HG02973 (cell line): Measurements from ENCODE around the gene MAP3K2.
"Not testable (repeated sequence)": the region's sequence is repeated elsewhere in the genome, so short reads cannot be mapped to it uniquely, and the experiment has no call there.

Experiments
- ATAC-seq: cut with Tn5 transposase; IDR thresholded peaks from one replicate; pipeline ENCODE4 v1.9.1; 2021; ENCODE audit warnings: moderate library complexity; ENCODE audit not compliant: unreplicated experiment

Gene MAP3K2

DNA sequence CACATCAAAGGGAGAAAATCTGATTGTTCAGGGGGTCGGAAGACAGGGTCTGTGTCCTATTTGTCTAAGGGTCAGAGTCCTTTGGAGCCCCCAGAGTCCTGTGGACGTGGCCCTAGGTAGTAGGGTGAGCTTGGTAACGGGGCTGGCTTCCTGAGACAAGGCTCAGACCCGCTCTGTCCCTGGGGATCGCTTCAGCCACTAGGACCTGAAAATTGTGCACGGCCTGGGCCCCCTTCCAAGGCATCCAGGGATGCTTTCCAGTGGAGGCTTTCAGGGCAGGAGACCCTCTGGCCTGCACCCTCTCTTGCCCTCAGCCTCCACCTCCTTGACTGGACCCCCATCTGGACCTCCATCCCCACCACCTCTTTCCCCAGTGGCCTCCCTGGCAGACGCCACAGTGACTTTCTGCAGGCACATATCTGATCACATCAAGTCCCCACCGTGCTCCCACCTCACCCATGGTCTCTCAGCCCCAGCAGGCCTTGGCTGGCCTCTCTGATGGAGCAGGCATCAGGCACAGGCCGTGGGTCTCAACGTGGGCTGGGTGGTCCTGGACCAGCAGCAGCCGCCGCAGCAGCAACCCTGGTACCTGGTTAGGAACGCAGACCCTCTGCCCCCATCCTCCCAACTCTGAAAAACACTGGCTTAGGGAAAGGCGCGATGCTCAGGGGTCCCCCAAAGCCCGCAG, 34.2 kb upstream of the MAP3K2 start:
- ATAC-seq, result no peak

GRCh38 chr2:127421116-127421800, 33.5 kb upstream of the MAP3K2 start:
- no peak for ATAC-seq

DNA sequence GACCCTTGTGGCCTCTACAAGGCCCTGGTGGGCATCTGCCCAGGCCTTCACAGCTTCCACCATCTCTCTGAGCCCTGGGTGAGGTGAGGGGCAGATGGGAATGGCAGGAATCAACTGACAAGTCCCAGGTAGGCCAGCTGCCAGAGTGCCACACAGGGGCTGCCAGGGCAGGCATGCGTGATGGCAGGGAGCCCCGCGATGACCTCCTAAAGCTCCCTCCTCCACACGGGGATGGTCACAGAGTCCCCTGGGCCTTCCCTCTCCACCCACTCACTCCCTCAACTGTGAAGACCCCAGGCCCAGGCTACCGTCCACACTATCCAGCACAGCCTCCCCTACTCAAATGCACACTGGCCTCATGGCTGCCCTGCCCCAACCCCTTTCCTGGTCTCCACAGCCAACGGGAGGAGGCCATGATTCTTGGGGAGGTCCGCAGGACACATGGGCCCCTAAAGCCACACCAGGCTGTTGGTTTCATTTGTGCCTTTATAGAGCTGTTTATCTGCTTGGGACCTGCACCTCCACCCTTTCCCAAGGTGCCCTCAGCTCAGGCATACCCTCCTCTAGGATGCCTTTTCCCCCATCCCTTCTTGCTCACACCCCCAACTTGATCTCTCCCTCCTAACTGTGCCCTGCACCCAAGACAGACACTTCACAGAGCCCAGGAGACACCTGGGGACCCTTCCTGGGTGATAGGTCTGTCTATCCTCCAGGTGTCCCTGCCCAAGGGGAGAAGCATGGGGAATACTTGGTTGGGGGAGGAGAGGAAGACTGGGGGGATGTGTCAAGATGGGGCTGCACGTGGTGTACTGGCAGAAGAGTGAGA, 32.5 kb upstream of the MAP3K2 start:
- ATAC-seq, result no peak

DNA sequence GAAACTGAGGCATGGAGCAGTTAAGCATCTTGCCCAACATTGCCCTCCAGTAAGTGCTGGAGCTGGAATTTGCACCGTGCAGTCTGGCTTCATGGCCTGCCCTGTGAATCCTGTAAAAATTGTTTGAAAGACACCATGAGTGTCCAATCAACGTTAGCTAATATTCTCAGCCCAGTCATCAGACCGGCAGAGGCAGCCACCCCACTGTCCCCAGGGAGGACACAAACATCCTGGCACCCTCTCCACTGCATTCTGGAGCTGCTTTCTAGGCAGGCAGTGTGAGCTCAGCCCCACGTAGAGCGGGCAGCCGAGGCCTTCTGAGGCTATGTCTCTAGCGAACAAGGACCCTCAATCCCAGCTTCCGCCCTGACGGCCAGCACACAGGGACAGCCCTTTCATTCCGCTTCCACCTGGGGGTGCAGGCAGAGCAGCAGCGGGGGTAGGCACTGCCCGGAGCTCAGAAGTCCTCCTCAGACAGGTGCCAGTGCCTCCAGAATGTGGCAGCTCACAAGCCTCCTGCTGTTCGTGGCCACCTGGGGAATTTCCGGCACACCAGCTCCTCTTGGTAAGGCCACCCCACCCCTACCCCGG, 31.8 kb upstream of the MAP3K2 start:
- no peak for ATAC-seq

GRCh38 chr2:127419112-127419430, 31.3 kb upstream of the MAP3K2 start:
- no peak for ATAC-seq

DNA sequence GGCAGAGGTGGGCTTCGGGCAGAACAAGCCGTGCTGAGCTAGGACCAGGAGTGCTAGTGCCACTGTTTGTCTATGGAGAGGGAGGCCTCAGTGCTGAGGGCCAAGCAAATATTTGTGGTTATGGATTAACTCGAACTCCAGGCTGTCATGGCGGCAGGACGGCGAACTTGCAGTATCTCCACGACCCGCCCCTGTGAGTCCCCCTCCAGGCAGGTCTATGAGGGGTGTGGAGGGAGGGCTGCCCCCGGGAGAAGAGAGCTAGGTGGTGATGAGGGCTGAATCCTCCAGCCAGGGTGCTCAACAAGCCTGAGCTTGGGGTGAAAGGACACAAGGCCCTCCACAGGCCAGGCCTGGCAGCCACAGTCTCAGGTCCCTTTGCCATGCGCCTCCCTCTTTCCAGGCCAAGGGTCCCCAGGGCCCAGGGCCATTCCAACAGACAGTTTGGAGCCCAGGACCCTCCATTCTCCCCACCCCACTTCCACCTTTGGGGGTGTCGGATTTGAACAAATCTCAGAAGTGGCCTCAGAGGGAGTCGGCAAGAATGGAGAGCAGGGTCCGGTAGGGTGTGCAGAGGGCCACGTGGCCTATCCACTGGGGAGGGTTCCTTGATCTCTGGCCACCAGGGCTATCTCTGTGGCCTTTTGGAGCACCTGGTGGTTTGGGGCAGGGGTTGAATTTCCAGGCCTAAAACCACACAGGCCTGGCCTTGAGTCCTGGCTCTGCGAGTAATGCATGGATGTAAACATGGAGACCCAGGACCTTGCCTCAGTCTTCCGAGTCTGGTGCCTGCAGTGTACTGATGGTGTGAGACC, 30.7 kb upstream of the MAP3K2 start, which contains the start of gene PROC:
Gene PROC (plus strand): TSS at position 128 of the 812 bp plus-strand sequence. CDS start 1,516 bp downstream, outside the sequence.
- no peak for ATAC-seq

- no peak for ATAC-seq
Observed at GRCh38 chr2:127417406-127417805, 29.6 kb upstream of the MAP3K2 start.

GRCh38 chr2:127416506-127417001, 28.8 kb upstream of the MAP3K2 start:
- no peak for ATAC-seq

DNA sequence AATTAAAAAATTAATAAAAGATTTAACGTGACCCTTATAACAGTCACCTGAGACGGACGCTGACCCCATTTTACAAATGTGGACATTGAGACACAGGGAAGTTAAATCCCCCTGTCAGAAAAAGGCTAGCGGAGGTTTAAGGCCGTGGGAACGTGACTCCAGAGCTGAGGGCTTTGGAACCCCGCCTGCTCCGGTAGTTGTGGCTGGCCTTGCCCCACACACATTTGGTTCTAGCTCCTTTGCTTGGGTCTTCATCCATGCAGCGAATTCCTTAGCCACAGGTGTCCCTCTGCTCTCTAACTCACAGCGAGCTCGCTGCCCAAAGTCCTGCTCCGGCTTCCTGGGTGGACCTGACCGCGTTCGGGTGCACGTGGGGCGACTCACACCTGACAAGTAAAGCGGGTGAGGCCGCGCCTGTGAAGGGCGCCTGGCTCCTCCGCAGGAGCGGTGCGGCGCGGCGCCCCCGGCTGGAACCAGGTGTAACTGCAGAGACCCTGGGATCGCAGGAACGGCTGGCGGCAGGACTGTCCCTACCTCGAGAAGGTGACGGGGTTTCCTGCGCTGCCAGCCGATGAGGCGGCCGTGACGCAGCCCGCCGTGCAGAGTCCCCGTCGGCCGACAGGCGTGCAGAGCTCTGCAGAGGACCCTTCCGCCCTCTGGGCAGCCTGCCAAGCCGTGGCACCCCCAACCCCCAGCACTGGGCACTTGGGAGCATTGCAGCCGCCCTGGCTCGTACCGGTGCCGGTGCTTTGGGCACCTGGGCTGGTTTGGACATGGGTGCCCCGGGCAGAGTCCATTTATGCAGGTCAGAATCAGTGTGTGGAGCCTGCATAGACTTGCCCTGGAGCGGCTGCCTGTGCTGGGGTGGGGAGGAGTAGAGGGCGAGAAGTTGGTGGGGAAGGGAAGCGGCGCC, 28.1 kb upstream of the MAP3K2 start:
- ATAC-seq, result peak; percentile 73

- no peak for ATAC-seq
Observed at GRCh38 chr2:127414638-127415592, 27.1 kb upstream of the MAP3K2 start.

DNA sequence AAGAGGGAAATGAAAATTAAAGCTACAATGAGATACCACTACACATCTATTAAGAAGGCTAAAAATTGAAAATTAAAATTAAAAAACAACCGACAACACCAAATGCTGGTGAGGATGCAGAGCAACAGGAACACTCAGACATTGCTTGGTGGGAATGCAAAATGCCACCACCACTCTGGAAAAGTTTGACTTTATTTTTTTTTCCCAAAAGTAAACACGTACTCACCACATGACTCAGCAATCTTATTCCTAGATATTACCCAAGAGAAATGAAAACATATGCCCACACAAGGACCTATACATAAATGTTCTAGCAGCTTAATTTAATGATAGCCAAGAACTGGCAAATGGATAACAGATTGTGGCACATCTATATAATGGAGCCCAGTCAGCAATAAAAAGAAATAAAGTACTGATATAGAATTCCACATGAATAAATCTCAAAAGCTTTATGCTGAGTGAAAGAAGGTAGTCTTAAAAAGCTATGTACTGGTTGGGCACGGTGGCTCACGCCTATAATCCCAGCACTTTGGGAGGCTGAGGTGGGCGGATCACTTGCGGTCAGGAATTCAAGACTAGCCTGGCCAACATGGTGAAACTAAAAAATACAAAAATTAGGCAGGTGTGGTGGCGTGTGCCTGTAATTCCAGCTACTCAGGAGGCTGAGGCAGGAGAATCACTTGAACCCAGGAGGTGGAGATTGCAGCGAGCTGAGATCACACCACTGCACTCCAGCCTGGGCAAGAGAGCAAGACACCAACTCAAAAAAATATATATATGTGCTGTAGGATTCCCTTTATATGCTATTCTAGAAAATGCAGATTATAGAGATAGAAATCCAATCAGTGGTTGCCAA, 26.2 kb upstream of the MAP3K2 start:
- ATAC-seq, result no peak

GRCh38 chr2:127413200-127413599, 25.4 kb upstream of the MAP3K2 start:
- no peak for ATAC-seq

DNA sequence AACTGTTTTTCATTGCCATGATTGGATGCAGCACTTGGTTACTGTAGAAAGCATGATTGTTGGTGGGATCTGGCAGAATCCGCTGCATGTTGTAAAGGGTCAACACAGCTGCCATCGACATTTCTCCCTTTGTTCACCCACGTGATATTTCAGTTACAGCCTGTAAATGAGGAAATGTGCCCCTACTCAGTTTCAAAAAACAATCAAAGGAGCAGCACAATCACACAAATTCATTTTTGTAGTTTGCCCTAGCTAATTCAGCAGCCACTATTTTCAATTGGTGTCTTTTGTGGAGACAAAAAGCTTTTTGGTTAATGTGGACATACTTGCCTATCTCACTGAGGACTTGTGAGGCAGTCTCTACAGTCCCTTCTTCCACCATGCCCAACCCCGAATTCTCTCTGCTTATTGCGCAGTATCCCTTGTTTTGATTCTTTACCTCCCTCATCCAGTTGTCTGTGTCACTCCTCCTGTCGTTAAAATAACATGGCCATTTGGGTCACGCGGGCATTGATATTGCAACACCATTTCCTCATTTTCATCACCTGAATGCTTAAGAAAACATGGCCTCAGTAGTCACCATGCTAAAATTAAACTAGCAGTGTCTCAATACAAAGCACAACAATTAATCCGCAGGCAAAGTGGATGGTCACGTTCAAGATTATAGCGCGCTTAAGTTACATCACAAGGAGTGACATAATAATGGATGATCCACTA, 24.0 kb upstream of the MAP3K2 start:
- ATAC-seq, result no peak

DNA sequence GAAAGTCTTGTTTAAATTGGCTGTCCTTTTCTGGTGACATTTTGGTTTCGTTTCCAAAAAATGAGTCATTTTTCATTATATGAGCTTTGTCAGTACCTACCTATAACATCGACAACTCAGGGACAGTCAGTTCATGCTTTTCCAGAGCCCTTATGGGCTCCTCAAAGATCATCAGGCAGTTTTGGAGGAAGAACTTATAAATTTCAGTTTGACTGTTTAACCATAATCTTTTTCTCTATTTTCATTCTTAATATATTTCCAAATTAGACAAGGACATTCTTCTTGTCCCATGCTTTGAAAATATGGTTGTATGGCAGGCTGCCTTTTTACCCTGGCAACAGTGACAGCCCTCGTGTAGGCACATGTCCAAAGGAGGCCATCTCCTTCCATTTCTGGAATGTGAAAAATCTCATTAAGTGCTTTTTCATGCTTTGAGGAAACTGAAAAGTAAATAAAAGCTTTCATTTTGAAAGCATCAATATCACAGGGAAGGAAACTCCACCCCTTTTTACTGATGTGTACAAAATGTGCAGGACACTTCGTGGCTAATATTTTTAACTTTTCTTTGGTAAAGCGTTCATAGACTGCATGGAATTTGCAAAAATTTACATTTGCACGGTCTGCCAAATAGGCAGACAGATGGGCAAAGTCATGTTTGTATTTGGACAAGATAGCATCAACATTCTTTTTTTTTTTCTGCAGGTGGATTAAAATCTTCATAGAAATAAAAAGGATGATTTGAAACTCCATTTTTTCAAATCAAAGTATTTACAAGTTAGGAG, 23.3 kb upstream of the MAP3K2 start:
- peak; percentile 52 for ATAC-seq

DNA sequence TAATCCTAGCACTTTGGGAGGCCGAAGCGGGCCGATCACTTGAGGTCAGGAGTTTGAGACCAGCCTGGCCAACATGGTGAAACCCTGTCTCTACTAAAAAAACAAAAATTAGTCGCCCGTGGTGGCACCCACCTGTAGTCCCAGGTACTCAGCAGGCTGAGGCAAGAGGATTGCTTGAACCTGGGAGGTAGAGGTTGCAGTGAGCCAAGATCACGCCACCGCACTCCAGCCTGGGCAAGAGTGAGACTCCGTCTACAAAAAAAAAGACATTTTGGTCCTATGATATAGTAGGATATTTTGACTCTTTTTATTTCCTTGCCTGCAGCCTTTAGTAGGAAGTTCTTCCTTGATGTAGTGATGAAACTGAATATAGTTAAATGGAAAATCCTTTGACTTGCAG, 21.9 kb upstream of the MAP3K2 start:
- not testable (repeated sequence) for ATAC-seq

DNA sequence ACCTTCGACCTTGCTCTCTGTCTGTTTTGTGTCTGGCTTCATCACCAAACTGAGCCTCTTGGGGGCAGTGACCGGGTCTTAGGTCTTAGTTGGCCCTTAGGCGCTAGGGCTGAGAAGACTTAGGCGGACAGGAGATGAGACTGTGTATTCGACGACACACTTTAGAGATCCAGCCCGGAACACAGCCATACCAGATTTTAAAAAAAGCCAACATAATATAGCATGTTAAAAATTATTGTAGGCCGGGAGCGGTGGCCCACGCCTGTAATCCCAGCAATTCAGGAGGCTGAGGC, 21.0 kb upstream of the MAP3K2 start:
- ATAC-seq, result no peak
